Measurements from ENCODE around the gene ZNF165. TPM values are rescaled to one million over a fixed set of nuclear protein-coding genes. Genes with fewer than 3 reads are reported as not detected.
A peak's percentile ranks its signal among the peaks of the same experiment; 100 is the strongest.

ZNF165 gene
- polyA plus RNA-seq, 1 of the 3 experiments (the other 2 are of a cell fraction) = 0.25 TPM

DNA sequence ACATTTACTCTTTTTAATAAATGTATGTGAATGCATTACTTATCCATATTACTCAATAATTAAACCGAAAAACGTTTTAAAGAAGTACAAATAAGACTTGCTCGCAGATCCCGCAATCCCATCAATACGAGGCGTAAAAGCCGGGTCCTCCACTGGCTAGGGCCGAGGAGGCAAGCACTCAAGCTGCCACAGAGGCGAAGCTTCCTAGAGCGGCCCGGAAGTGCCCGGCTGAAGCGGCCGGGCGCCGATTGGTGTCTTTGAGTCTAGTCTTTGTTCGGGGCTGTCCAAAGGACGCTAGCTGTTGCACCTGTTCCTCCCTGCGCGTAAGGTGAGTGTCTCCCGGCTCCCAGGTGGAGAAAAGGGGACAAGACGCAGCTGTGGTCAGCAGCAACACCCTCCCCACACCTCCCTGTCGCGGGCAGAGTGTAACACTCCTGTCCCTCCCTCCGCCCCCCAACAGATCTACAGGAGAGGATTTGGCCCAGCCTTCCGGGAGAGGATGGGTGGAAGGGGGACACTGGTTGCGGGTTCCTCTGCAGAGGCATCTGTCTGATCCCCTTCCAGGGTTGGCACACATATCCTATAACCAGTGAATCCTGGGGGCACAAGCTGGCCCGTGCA lies 44.1 kb downstream of the ZNF165 start, which contains the start of gene ZSCAN16:
TSS of gene ZSCAN16 (plus strand) at position 260 of the 621 bp plus-strand sequence. CDS start 835 bp downstream, outside the sequence.
- CTCF ChIA-PET = interaction anchor here (0.9 to 3.3 kb wide), 3 partner anchors 9 to 232 kb away, joined by 3 to 11 read pairs (median 8); partner anchors contain the start of gene ZKSCAN8
- H4K20me1 ChIP-seq (ENCODE audit: insufficient read depth) = no peaks in the 10 kb centered on the region
- POLR2A ChIA-PET = interaction anchor here (0.5 to 2.5 kb wide), 7 partner anchors 12 to 317 kb away, joined by 3 to 23 read pairs (median 4); partner anchors contain the start of gene ZKSCAN8
- H3K4me1 ChIP-seq (ENCODE audit: control insufficient read depth in 1 of 2, insufficient read depth in 2 of 2, low read depth in 1 of 2, low read length in 1 of 2) = peaks cover 6 to 10% of the 10 kb centered on the region in 2 experiments; a peak in 2 of 4 replicates
- peak within 1 kb of the TSS; percentile 87 for H2AFZ ChIP-seq (ENCODE audit: low read depth)
- WGBS (ENCODE audit: low lambda C conversion rate) = under 1% methylated on average over 15 of the region's 28 CpGs
- no peak for TF ChIP-seq FOSL2 (IDR thresholded peaks at IDR 0.05; ENCODE audit: borderline replicate concordance, low read depth)
- peak; percentile 82 for TF ChIP-seq GABPA (IDR thresholded peaks at IDR 0.05; ENCODE audit: low read depth)
- TF ChIP-seq, protein P1, sequence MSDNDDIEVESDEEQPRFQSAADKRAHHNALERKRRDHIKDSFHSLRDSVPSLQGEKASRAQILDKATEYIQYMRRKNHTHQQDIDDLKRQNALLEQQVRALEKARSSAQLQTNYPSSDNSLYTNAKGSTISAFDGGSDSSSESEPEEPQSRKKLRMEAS (IDR thresholded peaks at IDR 0.05; ENCODE audit: low read depth) = peak; percentile 49; the same call in 1 of the 2 replicates
- peak; percentile 71; the same call in 1 of the 2 replicates for TF ChIP-seq MXI1 (IDR thresholded peaks at IDR 0.05; ENCODE audit: low read depth, low read length)
- TF ChIP-seq SIN3A (IDR thresholded peaks at IDR 0.05; ENCODE audit: borderline replicate concordance, low read depth, low read length) = peak; percentile 90; the same call in 1 of the 2 replicates
- TF ChIP-seq, protein P2, sequence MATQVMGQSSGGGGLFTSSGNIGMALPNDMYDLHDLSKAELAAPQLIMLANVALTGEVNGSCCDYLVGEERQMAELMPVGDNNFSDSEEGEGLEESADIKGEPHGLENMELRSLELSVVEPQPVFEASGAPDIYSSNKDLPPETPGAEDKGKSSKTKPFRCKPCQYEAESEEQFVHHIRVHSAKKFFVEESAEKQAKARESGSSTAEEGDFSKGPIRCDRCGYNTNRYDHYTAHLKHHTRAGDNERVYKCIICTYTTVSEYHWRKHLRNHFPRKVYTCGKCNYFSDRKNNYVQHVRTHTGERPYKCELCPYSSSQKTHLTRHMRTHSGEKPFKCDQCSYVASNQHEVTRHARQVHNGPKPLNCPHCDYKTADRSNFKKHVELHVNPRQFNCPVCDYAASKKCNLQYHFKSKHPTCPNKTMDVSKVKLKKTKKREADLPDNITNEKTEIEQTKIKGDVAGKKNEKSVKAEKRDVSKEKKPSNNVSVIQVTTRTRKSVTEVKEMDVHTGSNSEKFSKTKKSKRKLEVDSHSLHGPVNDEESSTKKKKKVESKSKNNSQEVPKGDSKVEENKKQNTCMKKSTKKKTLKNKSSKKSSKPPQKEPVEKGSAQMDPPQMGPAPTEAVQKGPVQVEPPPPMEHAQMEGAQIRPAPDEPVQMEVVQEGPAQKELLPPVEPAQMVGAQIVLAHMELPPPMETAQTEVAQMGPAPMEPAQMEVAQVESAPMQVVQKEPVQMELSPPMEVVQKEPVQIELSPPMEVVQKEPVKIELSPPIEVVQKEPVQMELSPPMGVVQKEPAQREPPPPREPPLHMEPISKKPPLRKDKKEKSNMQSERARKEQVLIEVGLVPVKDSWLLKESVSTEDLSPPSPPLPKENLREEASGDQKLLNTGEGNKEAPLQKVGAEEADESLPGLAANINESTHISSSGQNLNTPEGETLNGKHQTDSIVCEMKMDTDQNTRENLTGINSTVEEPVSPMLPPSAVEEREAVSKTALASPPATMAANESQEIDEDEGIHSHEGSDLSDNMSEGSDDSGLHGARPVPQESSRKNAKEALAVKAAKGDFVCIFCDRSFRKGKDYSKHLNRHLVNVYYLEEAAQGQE (IDR thresholded peaks at IDR 0.05; ENCODE audit: low read depth, low read length) = 0 out of 2 replicates have a peak, but pooled peaks have one; percentile 20
- peak; percentile 29 for TF ChIP-seq CHD2 (IDR thresholded peaks at IDR 0.05; ENCODE audit: low read length, partially characterized antibody)
- TF ChIP-seq NFIC (IDR thresholded peaks at IDR 0.05; ENCODE audit: borderline replicate concordance) = no peak
- 0 out of 2 replicates have a peak, but pooled peaks have one; percentile 17 for TF ChIP-seq FOXJ3 (CRISPR knock-in tag; IDR thresholded peaks at IDR 0.05)
- peak; percentile 84; the same call in 1 of the 2 replicates for TF ChIP-seq POLR2AphosphoS5 (IDR thresholded peaks at IDR 0.05; ENCODE audit: low read depth, low read length)
- TF ChIP-seq, protein P3, sequence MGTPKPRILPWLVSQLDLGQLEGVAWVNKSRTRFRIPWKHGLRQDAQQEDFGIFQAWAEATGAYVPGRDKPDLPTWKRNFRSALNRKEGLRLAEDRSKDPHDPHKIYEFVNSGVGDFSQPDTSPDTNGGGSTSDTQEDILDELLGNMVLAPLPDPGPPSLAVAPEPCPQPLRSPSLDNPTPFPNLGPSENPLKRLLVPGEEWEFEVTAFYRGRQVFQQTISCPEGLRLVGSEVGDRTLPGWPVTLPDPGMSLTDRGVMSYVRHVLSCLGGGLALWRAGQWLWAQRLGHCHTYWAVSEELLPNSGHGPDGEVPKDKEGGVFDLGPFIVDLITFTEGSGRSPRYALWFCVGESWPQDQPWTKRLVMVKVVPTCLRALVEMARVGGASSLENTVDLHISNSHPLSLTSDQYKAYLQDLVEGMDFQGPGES (IDR thresholded peaks at IDR 0.05; ENCODE audit: low read depth, low read length) = no peak
- TF ChIP-seq RCOR1 (IDR thresholded peaks at IDR 0.05; ENCODE audit: low read length) = peak; percentile 46; the same call in 1 of the 2 replicates
- no peak for TF ChIP-seq RFX5 (IDR thresholded peaks at IDR 0.05; ENCODE audit: low read length)
- no peak for TF ChIP-seq EZH2phosphoT487 (IDR thresholded peaks at IDR 0.05; ENCODE audit: borderline replicate concordance, low read depth)
- TF ChIP-seq, protein P4, sequence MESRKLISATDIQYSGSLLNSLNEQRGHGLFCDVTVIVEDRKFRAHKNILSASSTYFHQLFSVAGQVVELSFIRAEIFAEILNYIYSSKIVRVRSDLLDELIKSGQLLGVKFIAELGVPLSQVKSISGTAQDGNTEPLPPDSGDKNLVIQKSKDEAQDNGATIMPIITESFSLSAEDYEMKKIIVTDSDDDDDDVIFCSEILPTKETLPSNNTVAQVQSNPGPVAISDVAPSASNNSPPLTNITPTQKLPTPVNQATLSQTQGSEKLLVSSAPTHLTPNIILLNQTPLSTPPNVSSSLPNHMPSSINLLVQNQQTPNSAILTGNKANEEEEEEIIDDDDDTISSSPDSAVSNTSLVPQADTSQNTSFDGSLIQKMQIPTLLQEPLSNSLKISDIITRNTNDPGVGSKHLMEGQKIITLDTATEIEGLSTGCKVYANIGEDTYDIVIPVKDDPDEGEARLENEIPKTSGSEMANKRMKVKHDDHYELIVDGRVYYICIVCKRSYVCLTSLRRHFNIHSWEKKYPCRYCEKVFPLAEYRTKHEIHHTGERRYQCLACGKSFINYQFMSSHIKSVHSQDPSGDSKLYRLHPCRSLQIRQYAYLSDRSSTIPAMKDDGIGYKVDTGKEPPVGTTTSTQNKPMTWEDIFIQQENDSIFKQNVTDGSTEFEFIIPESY (IDR thresholded peaks at IDR 0.05; ENCODE audit: borderline replicate concordance, low read depth) = no peak
- TF ChIP-seq ELF1 (IDR thresholded peaks at IDR 0.05) = peak; percentile 90
- TF ChIP-seq TAF1 (IDR thresholded peaks at IDR 0.05; ENCODE audit: borderline replicate concordance, low read depth, low read length) = peak; percentile 90
- H3K4me2 ChIP-seq = peak within 1 kb of the TSS; percentile 91
- no peaks in the 10 kb centered on the region for H3F3A ChIP-seq (replicated peaks; ENCODE audit: insufficient read depth)
- no peaks in the 10 kb centered on the region for H3K9me3 ChIP-seq
- peak; percentile 81 for DNase-seq
- H3K9me2 ChIP-seq = no peaks in the 10 kb centered on the region
- no peaks in the 10 kb centered on the region for H3K27me3 ChIP-seq (ENCODE audit: insufficient read depth)
- H3K79me2 ChIP-seq (ENCODE audit: insufficient read depth) = peaks cover 59% of the 10 kb centered on the region
- H3K27ac ChIP-seq (ENCODE audit: low read depth in 2 of 2, low read length in 1 of 2) = peak within 1 kb of the TSS; percentile 36 to 78; a peak in 3 of 4 replicates
- peak within 1 kb of the TSS; percentile 70 for H3K9ac ChIP-seq
- peak within 1 kb of the TSS; percentile 83 to 91 for H3K4me3 ChIP-seq (ENCODE audit: low read depth in 2 of 2, low read length in 1 of 2)
- peaks cover 50 to 60% of the 10 kb centered on the region in 2 experiments for H3K36me3 ChIP-seq (replicated peaks in 1 of 2; ENCODE audit: control insufficient read depth in 1 of 2, insufficient read depth in 2 of 2, low read length in 1 of 2)
